Left lung (tissue), 10 donors: ENCODE measurements around the gene NBPF3. TPM values are rescaled to one million over a fixed set of nuclear protein-coding genes. Genes with fewer than 3 reads are reported as not detected.
"Not testable (repeated sequence)": the region's sequence is repeated elsewhere in the genome, so short reads cannot be mapped to it uniquely, and the experiment has no call there.

Experiments
- ATAC-seq: fragments of 200-7000 bp; cut with Tn5 transposase; one replicate; pipeline ENCODE4 v1.9.1; 2020; ENCODE audit warnings: moderate library complexity
- DNase-seq, 4 donors: peaks; one replicate each; pipeline ENCODE4 v3.0.0-alpha.2; 2013 to 2020
- H3K27ac ChIP-seq, 2 donors: fragments of 200-600 bp; sonication (generic) in 1 of 2; one replicate each; pipeline versions ENCODE4 v1.5.0 to v1.8.0; 2020 to 2021
- H3K27me3 ChIP-seq, 2 donors: fragments of 200-600 bp; sonication (generic) in 1 of 2; one replicate each; pipeline versions ENCODE4 v1.5.0 to v1.8.0; 2020 to 2021
- H3K36me3 ChIP-seq, 2 donors: fragments of 200-600 bp; sonication (generic) in 1 of 2; one replicate each; pipeline versions ENCODE4 v1.5.0 to v1.8.0; 2020 to 2021
- H3K4me1 ChIP-seq, 2 donors: fragments of 200-600 bp; one replicate each; pipeline ENCODE4 v1.8.0; 2021
- H3K4me3 ChIP-seq, 2 donors: fragments of 200-600 bp; sonication (generic) in 1 of 2; one replicate each; pipeline versions ENCODE4 v1.5.0 to v1.8.0; 2020 to 2021; ENCODE audit warnings: mild to moderate bottlenecking in 1 of 2
- H3K9me3 ChIP-seq, 2 donors: fragments of 200-600 bp; sonication (generic) in 1 of 2; one replicate each; pipeline versions ENCODE4 v1.5.0 to v1.8.0; 2020 to 2021
- CTCF ChIP-seq, 2 donors: fragments of 200-600 bp; sonication (generic) in 1 of 2; IDR thresholded peaks; one replicate each; pipeline versions ENCODE4 v1.5.0 to v1.8.0; 2021; ENCODE audit warnings: antibody characterized with exemption in 2 of 2
- intact Hi-C, 2 donors: fragments of 100-400 bp; cut with DNase I; formaldehyde crosslinking; loops; one replicate each; pipeline versions ENCODE4 v1.11.2 to v1.14.2; 2022
- polyA plus RNA-seq, 6 donors: library from polyadenylated mRNA; unstranded; fragments of 120-200 nt; gene quantifications; one replicate each; pipeline ENCODE4 v1.2.1, GENCODE V29; 2013; ENCODE audit not compliant: insufficient read length in 6 of 6
- total RNA-seq, 2 donors: library from RNA; stranded (reverse); fragmentation: NEBNext Ultra II Directional; extraction: Animal tissue kit (Norgen Biotek cat#: 25700); gene quantifications; one replicate each; pipeline ENCODE4 v1.2.1, GENCODE V29; 2021
- donor health status: DM: no; HTN: yes; CAD: no.
- donor health status: DM: no; HTN: no; CAD: no.

NBPF3 gene
- total and polyA plus RNA-seq, 8 donors, result 3.6 to 23.5 (median 16.5) TPM

GRCh38 chr1:21430875-21431274 lies 9.1 kb upstream of the NBPF3 start:
- H3K36me3 ChIP-seq, H3K4me3 ChIP-seq, intact Hi-C loops, ATAC-seq, DNase-seq, H3K4me1 ChIP-seq, H3K27ac ChIP-seq, H3K9me3 ChIP-seq: not testable (repeated sequence)
- peaks cover 4 to 41% of the 10 kb centered on the region in 2 donors for H3K27me3 ChIP-seq

- Histone ChIP-seq H3K9me3 (no peaks in the 10 kb centered on the region), H3K27ac (no peak overlapping the region), H3K36me3 (no peaks in the 10 kb centered on the region), H3K27me3 (peaks cover 0 to 59% of the 10 kb centered on the region in 2 donors), H3K4me3 (no peak overlapping the region), H3K4me1 (peaks cover 0 to 6% of the 10 kb centered on the region in 2 donors)
- ATAC-seq, result no peak
- no peak for TF ChIP-seq CTCF (IDR thresholded peaks at IDR 0.05)
- intact Hi-C loops, result no loop called here
- DNase-seq, result no peak
Measured at GRCh38 chr1:21434394-21434793, 5.5 kb upstream of the NBPF3 start.

- intact Hi-C loops, result no loop called here
- no peak overlapping the region for H3K27ac ChIP-seq
- TF ChIP-seq CTCF (IDR thresholded peaks at IDR 0.05), result no peak
- no peaks in the 10 kb centered on the region for H3K36me3 ChIP-seq
- peak overlapping the region; percentile 14 to 15 for H3K4me3 ChIP-seq
- H3K4me1 ChIP-seq, result peaks cover 0 to 6% of the 10 kb centered on the region in 2 donors
- DNase-seq (no peak), ATAC-seq (no peak)
- peaks cover 0 to 74% of the 10 kb centered on the region in 2 donors for H3K27me3 ChIP-seq
- no peaks in the 10 kb centered on the region for H3K9me3 ChIP-seq
Measured at GRCh38 chr1:21435646-21436487, 4.1 kb upstream of the NBPF3 start.

- no peak overlapping the region for H3K27ac ChIP-seq
- no peak for TF ChIP-seq CTCF (IDR thresholded peaks at IDR 0.05)
- peaks cover 0 to 78% of the 10 kb centered on the region in 2 donors for H3K27me3 ChIP-seq
- DNase-seq (peak in 1 of 4 donors; percentile 75), ATAC-seq (peak; percentile 70)
- H3K4me1 ChIP-seq, result peaks cover 0 to 6% of the 10 kb centered on the region in 2 donors
- intact Hi-C loops, result no loop called here
- peak overlapping the region; percentile 14 to 15 for H3K4me3 ChIP-seq
- no peaks in the 10 kb centered on the region for H3K36me3 ChIP-seq
- no peaks in the 10 kb centered on the region for H3K9me3 ChIP-seq
Measured at GRCh38 chr1:21436488-21437340, 3.2 kb upstream of the NBPF3 start.

GRCh38 chr1:21437341-21437640 lies 2.6 kb upstream of the NBPF3 start:
- Histone ChIP-seq H3K36me3 (no peaks in the 10 kb centered on the region), H3K4me3 (no peak overlapping the region), H3K27ac (no peak overlapping the region), H3K4me1 (peaks cover 0 to 6% of the 10 kb centered on the region in 2 donors), H3K27me3 (peaks cover 0 to 78% of the 10 kb centered on the region in 2 donors), H3K9me3 (no peaks in the 10 kb centered on the region)
- TF ChIP-seq CTCF (IDR thresholded peaks at IDR 0.05), result no peak
- intact Hi-C loops, result no loop called here
- no peak for ATAC-seq
- no peak for DNase-seq

- H3K9me3 ChIP-seq, intact Hi-C loops, DNase-seq, H3K36me3 ChIP-seq, ATAC-seq, H3K4me3 ChIP-seq, H3K4me1 ChIP-seq, H3K27ac ChIP-seq: not testable (repeated sequence)
- H3K27me3 ChIP-seq, result peaks cover 0 to 75% of the 10 kb centered on the region in 2 donors
Measured at GRCh38 chr1:21438646-21439312, 1.2 kb upstream of the NBPF3 start.
